ENCODE results near the gene ATAD1.
A peak's percentile ranks its signal among the peaks of the same experiment; 100 is the strongest.
"Not testable (repeated sequence)": the region's sequence is repeated elsewhere in the genome, so short reads cannot be mapped to it uniquely, and the experiment has no call there.

The ATAD1 gene

DNA sequence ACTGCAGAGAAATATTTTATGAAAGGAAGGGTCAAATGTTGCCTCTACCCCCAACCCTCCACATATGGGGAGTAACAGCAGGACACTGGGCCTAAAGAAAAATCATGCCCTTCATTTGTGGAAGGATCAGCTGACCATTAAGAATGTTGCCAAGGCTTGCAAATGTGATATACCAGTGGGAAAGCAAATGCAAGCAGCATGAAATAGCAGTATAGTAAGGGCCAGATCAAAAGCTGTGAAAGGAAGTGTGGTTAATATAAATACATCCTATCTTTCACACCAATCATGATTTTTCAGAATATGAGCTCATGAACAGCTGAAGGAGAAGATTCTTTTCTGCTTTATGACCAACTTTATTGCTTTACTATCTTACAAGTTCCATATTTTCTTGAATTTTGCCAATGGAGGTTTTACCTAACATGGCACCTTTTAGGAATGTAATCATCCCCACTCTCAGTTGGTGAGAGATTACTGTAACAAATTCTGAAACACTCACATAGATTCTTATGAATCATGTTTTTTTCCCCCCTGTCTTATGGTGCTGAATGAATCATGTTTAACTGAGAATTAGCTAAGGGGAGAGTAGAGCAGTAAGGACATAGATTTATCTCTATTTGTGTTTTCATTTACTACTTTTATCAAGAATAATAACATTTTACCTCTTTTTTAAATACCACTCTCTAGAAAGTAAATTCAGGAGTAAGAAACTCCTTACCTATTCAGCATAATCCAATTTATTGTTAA lies 12.1 kb upstream of the ATAD1 start:
- ATAC-seq = no peak
- no peak for TF ChIP-seq PPARA (CRISPR knock-in tag; IDR thresholded peaks at IDR 0.05; ENCODE audit: borderline replicate concordance)
- TF ChIP-seq RARB (CRISPR knock-in tag; IDR thresholded peaks at IDR 0.05) = no peak
- no peak for TF ChIP-seq ZNF8 (CRISPR knock-in tag; IDR thresholded peaks at IDR 0.05)
- TF ChIP-seq, protein P1, sequence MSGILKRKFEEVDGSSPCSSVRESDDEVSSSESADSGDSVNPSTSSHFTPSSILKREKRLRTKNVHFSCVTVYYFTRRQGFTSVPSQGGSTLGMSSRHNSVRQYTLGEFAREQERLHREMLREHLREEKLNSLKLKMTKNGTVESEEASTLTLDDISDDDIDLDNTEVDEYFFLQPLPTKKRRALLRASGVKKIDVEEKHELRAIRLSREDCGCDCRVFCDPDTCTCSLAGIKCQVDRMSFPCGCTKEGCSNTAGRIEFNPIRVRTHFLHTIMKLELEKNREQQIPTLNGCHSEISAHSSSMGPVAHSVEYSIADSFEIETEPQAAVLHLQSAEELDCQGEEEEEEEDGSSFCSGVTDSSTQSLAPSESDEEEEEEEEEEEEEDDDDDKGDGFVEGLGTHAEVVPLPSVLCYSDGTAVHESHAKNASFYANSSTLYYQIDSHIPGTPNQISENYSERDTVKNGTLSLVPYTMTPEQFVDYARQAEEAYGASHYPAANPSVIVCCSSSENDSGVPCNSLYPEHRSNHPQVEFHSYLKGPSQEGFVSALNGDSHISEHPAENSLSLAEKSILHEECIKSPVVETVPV (CRISPR knock-in tag; IDR thresholded peaks at IDR 0.05) = no peak
- no peak for TF ChIP-seq BACH2 (CRISPR knock-in tag; IDR thresholded peaks at IDR 0.05; ENCODE audit: borderline replicate concordance)
- TF ChIP-seq ZC3H10 (CRISPR knock-in tag; IDR thresholded peaks at IDR 0.05) = no peak
- peak; percentile 67 for TF ChIP-seq ZFP30 (CRISPR knock-in tag; IDR thresholded peaks at IDR 0.05)
- no peak for TF ChIP-seq GLIS3 (CRISPR knock-in tag; IDR thresholded peaks at IDR 0.05)

- not testable (repeated sequence) for ATAC-seq
Observed at GRCh38 chr10:87829051-87829450, 11.0 kb upstream of the ATAD1 start.

GRCh38 chr10:87827681-87828080 lies 9.7 kb upstream of the ATAD1 start:
- TF ChIP-seq, protein P2, sequence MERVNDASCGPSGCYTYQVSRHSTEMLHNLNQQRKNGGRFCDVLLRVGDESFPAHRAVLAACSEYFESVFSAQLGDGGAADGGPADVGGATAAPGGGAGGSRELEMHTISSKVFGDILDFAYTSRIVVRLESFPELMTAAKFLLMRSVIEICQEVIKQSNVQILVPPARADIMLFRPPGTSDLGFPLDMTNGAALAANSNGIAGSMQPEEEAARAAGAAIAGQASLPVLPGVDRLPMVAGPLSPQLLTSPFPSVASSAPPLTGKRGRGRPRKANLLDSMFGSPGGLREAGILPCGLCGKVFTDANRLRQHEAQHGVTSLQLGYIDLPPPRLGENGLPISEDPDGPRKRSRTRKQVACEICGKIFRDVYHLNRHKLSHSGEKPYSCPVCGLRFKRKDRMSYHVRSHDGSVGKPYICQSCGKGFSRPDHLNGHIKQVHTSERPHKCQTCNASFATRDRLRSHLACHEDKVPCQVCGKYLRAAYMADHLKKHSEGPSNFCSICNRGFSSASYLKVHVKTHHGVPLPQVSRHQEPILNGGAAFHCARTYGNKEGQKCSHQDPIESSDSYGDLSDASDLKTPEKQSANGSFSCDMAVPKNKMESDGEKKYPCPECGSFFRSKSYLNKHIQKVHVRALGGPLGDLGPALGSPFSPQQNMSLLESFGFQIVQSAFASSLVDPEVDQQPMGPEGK (CRISPR knock-in tag; IDR thresholded peaks at IDR 0.05; ENCODE audit: borderline replicate concordance) = no peak
- ATAC-seq = no peak

DNA sequence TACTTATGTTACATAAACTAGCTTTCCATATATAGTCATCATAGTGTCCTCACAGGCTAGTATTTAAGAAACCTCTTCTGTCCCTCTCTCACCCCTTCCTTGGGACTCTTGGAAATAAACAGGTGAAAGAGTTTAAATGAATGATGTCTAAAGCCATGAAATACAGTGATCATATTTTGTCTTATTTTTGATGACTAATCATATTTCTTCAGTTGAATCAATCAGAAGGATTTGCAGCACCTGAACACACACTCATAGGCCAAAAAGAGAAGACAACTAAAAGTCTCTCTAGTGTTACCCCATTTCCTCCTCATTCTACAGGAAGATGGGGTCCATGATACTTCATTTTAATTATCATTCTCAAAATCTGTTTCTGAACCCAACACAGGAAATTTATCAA lies 8.6 kb upstream of the ATAD1 start:
- TF ChIP-seq PPARA (CRISPR knock-in tag; IDR thresholded peaks at IDR 0.05; ENCODE audit: borderline replicate concordance) (no peak), TCF4 (CRISPR knock-in tag; IDR thresholded peaks at IDR 0.05; ENCODE audit: borderline replicate concordance) (no peak), ISL1 (CRISPR knock-in tag; IDR thresholded peaks at IDR 0.05) (no peak), ARNTL (CRISPR knock-in tag; IDR thresholded peaks at IDR 0.05; ENCODE audit: borderline replicate concordance, low read depth) (no peak), ZFP3 (CRISPR knock-in tag; IDR thresholded peaks at IDR 0.05) (no peak), ZNF8 (CRISPR knock-in tag; IDR thresholded peaks at IDR 0.05) (no peak), BACH2 (CRISPR knock-in tag; IDR thresholded peaks at IDR 0.05; ENCODE audit: borderline replicate concordance) (no peak), ZC3H10 (CRISPR knock-in tag; IDR thresholded peaks at IDR 0.05) (no peak), OSR1 (CRISPR knock-in tag; IDR thresholded peaks at IDR 0.05) (no peak), GLIS3 (CRISPR knock-in tag; IDR thresholded peaks at IDR 0.05) (no peak), RARB (CRISPR knock-in tag; IDR thresholded peaks at IDR 0.05) (no peak), ESRRG (CRISPR knock-in tag; IDR thresholded peaks at IDR 0.05) (no peak), CREB5 (CRISPR knock-in tag; IDR thresholded peaks at IDR 0.05; ENCODE audit: low read depth) (no peak), CSDC2 (CRISPR knock-in tag; IDR thresholded peaks at IDR 0.05) (no peak)
- TF ChIP-seq, protein P3, sequence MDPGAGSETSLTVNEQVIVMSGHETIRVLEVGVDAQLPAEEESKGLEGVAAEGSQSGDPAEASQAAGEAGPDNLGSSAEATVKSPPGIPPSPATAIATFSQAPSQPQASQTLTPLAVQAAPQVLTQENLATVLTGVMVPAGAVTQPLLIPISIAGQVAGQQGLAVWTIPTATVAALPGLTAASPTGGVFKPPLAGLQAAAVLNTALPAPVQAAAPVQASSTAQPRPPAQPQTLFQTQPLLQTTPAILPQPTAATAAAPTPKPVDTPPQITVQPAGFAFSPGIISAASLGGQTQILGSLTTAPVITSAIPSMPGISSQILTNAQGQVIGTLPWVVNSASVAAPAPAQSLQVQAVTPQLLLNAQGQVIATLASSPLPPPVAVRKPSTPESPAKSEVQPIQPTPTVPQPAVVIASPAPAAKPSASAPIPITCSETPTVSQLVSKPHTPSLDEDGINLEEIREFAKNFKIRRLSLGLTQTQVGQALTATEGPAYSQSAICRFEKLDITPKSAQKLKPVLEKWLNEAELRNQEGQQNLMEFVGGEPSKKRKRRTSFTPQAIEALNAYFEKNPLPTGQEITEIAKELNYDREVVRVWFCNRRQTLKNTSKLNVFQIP (CRISPR knock-in tag; IDR thresholded peaks at IDR 0.05; ENCODE audit: borderline replicate concordance, low read depth) = no peak
- TF ChIP-seq, protein P4, sequence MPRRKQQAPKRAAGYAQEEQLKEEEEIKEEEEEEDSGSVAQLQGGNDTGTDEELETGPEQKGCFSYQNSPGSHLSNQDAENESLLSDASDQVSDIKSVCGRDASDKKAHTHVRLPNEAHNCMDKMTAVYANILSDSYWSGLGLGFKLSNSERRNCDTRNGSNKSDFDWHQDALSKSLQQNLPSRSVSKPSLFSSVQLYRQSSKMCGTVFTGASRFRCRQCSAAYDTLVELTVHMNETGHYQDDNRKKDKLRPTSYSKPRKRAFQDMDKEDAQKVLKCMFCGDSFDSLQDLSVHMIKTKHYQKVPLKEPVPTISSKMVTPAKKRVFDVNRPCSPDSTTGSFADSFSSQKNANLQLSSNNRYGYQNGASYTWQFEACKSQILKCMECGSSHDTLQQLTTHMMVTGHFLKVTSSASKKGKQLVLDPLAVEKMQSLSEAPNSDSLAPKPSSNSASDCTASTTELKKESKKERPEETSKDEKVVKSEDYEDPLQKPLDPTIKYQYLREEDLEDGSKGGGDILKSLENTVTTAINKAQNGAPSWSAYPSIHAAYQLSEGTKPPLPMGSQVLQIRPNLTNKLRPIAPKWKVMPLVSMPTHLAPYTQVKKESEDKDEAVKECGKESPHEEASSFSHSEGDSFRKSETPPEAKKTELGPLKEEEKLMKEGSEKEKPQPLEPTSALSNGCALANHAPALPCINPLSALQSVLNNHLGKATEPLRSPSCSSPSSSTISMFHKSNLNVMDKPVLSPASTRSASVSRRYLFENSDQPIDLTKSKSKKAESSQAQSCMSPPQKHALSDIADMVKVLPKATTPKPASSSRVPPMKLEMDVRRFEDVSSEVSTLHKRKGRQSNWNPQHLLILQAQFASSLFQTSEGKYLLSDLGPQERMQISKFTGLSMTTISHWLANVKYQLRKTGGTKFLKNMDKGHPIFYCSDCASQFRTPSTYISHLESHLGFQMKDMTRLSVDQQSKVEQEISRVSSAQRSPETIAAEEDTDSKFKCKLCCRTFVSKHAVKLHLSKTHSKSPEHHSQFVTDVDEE (CRISPR knock-in tag; IDR thresholded peaks at IDR 0.05) = no peak
- TF ChIP-seq, protein P2 (CRISPR knock-in tag; IDR thresholded peaks at IDR 0.05; ENCODE audit: borderline replicate concordance) = no peak
- no peak for ATAC-seq

Data from SK-N-SH treated with all-trans-retinoic acid at 6 μM for 48 hours (cell line).